DND-41 (cell line): Measurements from ENCODE around the gene STX16.

Experiments used
- ATAC-seq: fragments of 200-7000 bp; cut with Tn5 transposase; 3 replicates; pipeline ENCODE4 v1.9.1; 2021; ENCODE audit warnings: low read depth; ENCODE audit not compliant: insufficient read depth
- DNase-seq: peaks from one replicate; pipeline ENCODE4 v3.0.0-alpha.2; 2020
- H2AFZ ChIP-seq: 2 replicates; pipeline ENCODE4 v1.6.0; 2012; ENCODE audit warnings: low read depth, low read length
- H3K27ac ChIP-seq: 2 replicates; pipeline ENCODE4 v1.5.1; 2012; ENCODE audit warnings: low read length, inconsistent platforms
- H3K27me3 ChIP-seq: fragments of 200-600 bp; sonication (generic); 2 replicates; pipeline ENCODE4 v1.6.0; 2012; ENCODE audit warnings: low read length, mild to moderate bottlenecking, inconsistent platforms; ENCODE audit not compliant: insufficient read depth, poor library complexity
- H3K36me3 ChIP-seq: 2 replicates; pipeline ENCODE4 v1.5.1; 2012; ENCODE audit warnings: low read length, inconsistent platforms; ENCODE audit not compliant: insufficient read depth
- H3K4me1 ChIP-seq: 2 replicates; pipeline ENCODE4 v1.5.1; 2012; ENCODE audit warnings: mild to moderate bottlenecking, low read length; ENCODE audit not compliant: insufficient read depth
- H3K4me2 ChIP-seq: 2 replicates; pipeline ENCODE4 v1.6.0; 2012; ENCODE audit warnings: mild to moderate bottlenecking, moderate library complexity, low read length, inconsistent platforms; ENCODE audit not compliant: insufficient read depth
- H3K4me3 ChIP-seq, 2 experiments: fragments of 200-600 bp in 1 of 2; shearing (Covaris generic) in 1 of 2; 2 replicates each; pipeline ENCODE4 v1.5.1; 2012 to 2016; ENCODE audit warnings: inconsistent platforms in 2 of 2, low read length in 2 of 2, mild to moderate bottlenecking in 2 of 2, low read depth in 1 of 2, moderate library complexity in 1 of 2
- H3K79me2 ChIP-seq: 2 replicates; pipeline ENCODE4 v1.6.0; 2012; ENCODE audit warnings: low read length, inconsistent platforms; ENCODE audit not compliant: insufficient read depth
- H3K9ac ChIP-seq: 2 replicates; pipeline ENCODE4 v1.6.0; 2012; ENCODE audit warnings: low read depth, mild to moderate bottlenecking, inconsistent platforms, low read length, moderate library complexity
- H3K9me3 ChIP-seq: 2 replicates; pipeline ENCODE4 v1.5.1; 2012; ENCODE audit warnings: low read length, moderate library complexity, mild to moderate bottlenecking, inconsistent platforms; ENCODE audit not compliant: insufficient read depth, severe bottlenecking
- H4K20me1 ChIP-seq: 2 replicates; pipeline ENCODE4 v1.6.0; 2012; ENCODE audit warnings: low read length; ENCODE audit not compliant: insufficient read depth
- EZH2 ChIP-seq: IDR thresholded peaks from 3 replicates; pipeline ENCODE4 v1.6.1; 2012; ENCODE audit warnings: borderline replicate concordance, low read depth, mild to moderate bottlenecking, moderate library complexity, low read length, inconsistent platforms; ENCODE audit not compliant: severe bottlenecking
- TF ChIP-seq, protein P1 (sequence below): IDR thresholded peaks from 2 replicates; pipeline ENCODE4 v1.5.1; 2012; ENCODE audit warnings: borderline replicate concordance, low read length, moderate library complexity, mild to moderate bottlenecking; ENCODE audit not compliant: poor library complexity, severe bottlenecking; ENCODE audit errors: extremely low read depth

STX16 gene

DNA sequence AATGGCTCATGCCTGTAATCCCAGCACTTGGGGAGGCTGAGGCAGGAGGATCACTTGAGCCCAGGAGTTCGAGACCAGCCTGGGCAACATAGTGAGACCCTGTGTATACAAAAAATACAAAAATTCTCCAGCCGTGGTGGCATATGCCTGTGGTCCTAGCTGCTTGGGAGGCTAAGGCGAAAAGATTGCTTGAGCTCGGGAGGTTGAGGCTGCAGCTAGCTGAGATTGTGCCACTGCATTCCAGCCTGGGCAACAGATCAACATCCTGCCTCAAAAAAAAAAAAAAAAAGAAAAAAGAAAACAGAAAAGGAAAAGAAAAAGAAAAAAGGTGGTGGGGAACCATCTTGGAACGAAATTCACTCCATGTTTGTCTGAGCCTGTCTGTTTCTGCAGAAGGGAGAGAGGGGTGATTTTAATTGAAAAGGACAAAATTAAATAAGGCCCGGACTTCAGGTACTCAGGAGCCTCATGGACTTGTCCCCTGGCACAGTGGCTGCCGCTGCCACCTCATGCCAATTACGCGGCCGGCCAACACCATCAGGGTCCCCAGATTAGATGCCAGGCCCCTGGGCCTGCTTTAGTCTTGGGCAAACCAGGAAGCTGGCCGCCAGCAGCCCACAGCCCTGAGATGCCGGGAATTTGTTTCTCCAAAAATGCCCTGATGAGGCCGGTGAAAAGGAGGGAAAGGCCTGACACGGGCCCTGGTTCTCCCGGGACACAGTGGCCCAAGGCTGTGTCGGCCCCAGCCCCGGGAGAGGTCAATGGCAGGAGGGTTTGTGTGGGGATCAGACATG lies 37.8 kb upstream of the STX16 start:
- no peak overlapping the region for H3K9ac ChIP-seq
- H3K79me2 ChIP-seq: no peaks in the 10 kb centered on the region
- ATAC-seq (no peak), DNase-seq (no peak)
- no peak overlapping the region for H3K4me3 ChIP-seq
- no peaks in the 10 kb centered on the region for H3K9me3 ChIP-seq
- H2AFZ ChIP-seq: no peak overlapping the region
- TF ChIP-seq, protein P1, sequence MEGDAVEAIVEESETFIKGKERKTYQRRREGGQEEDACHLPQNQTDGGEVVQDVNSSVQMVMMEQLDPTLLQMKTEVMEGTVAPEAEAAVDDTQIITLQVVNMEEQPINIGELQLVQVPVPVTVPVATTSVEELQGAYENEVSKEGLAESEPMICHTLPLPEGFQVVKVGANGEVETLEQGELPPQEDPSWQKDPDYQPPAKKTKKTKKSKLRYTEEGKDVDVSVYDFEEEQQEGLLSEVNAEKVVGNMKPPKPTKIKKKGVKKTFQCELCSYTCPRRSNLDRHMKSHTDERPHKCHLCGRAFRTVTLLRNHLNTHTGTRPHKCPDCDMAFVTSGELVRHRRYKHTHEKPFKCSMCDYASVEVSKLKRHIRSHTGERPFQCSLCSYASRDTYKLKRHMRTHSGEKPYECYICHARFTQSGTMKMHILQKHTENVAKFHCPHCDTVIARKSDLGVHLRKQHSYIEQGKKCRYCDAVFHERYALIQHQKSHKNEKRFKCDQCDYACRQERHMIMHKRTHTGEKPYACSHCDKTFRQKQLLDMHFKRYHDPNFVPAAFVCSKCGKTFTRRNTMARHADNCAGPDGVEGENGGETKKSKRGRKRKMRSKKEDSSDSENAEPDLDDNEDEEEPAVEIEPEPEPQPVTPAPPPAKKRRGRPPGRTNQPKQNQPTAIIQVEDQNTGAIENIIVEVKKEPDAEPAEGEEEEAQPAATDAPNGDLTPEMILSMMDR: no peak
- no peak for TF ChIP-seq EZH2
- peaks cover 8% of the 10 kb centered on the region; the same call in 1 of the 2 replicates for H4K20me1 ChIP-seq
- peaks cover 9% of the 10 kb centered on the region for H3K27me3 ChIP-seq
- no peaks in the 10 kb centered on the region for H3K36me3 ChIP-seq
- no peak overlapping the region for H3K4me2 ChIP-seq
- no peaks in the 10 kb centered on the region for H3K4me1 ChIP-seq
- H3K27ac ChIP-seq: no peak overlapping the region

DNA sequence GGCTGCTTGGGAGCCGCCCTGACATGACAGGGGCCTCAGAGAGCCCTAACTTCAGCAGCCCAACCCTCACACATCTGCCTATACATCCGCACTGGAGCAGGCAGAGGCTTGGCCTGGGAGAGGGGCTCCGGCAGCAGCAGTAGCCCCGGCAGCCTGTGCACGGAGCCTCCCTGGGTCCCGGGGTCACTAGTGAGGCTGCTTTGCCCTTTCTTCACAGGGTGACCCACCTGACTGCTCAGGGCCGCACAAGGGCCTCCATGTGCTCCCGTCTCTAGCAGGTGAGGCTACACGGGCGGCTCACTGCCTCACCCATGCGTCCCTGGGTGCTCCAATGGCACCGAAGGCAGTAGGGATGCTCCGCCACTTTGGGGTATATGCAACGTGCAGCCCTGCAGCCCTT lies 36.7 kb upstream of the STX16 start:
- H2AFZ ChIP-seq: no peak overlapping the region
- no peaks in the 10 kb centered on the region for H3K4me1 ChIP-seq
- no peaks in the 10 kb centered on the region for H3K79me2 ChIP-seq
- no peaks in the 10 kb centered on the region for H3K36me3 ChIP-seq
- no peak overlapping the region for H3K27ac ChIP-seq
- ATAC-seq (no peak), DNase-seq (no peak)
- H3K27me3 ChIP-seq: peaks cover 9% of the 10 kb centered on the region
- no peaks in the 10 kb centered on the region for H3K9me3 ChIP-seq
- no peak overlapping the region for H3K9ac ChIP-seq
- no peak overlapping the region for H3K4me3 ChIP-seq
- peaks cover 8% of the 10 kb centered on the region; the same call in 1 of the 2 replicates for H4K20me1 ChIP-seq
- TF ChIP-seq, protein P1: no peak
- TF ChIP-seq EZH2: no peak
- no peak overlapping the region for H3K4me2 ChIP-seq

DNA sequence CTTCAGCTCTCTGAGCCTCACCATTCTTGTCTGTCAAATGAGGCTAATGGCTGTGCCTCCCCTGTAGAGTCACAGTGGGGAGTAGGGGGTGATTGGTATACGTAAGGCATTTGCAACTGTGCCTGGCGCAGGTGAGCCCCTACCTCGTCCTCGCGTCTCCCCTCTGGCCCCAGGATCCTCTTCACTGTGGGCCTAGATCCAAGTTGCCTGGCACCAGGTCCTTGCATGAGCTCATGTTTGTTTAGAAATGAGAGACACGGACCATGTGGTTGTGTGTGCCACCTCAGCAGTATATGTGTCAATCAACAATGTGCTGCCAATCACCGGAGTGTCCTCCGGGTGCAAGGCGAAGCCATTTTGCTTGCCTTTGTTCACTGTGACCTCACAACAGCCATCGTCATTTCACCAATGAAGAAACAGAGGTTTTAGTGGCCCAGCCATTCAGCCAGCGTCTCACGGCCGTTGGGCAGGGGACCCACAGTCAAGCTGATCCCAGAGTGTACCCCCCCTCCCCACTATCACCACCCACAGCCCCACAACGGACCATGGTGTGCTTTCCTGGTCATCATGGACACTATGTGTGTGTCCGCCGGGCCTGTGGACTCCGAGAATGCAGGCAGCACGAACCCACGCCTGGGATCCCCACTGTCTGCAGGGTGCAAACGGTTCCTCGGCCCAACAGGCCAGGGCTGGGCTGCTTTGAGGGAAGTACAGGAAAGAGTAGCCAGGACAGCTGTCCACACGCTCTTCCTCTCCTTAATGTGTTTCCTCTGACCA lies 35.9 kb upstream of the STX16 start:
- Histone ChIP-seq H4K20me1 (peaks cover 8% of the 10 kb centered on the region; the same call in 1 of the 2 replicates), H3K4me3 (no peak overlapping the region), H3K9me3 (no peaks in the 10 kb centered on the region), H3K9ac (no peak overlapping the region), H3K4me1 (no peaks in the 10 kb centered on the region), H2AFZ (no peak overlapping the region), H3K79me2 (no peaks in the 10 kb centered on the region), H3K27ac (no peak overlapping the region), H3K36me3 (no peaks in the 10 kb centered on the region), H3K4me2 (no peak overlapping the region), H3K27me3 (peaks cover 9% of the 10 kb centered on the region)
- TF ChIP-seq, protein P1: no peak
- no peak for TF ChIP-seq EZH2
- DNase-seq (no peak), ATAC-seq (no peak)
